Gastroesophageal sphincter (tissue), 4 donors: ENCODE results near the gene ROCK2. TPM values are rescaled to one million over a fixed set of nuclear protein-coding genes. Genes with fewer than 3 reads are reported as not detected.

Experiments
- ATAC-seq: fragments of 150-250 bp; one replicate; pipeline ENCODE4 v1.9.1; 2016; ENCODE audit warnings: mild to moderate bottlenecking, moderate library complexity
- H3K27ac ChIP-seq, 4 donors: fragments of 200-600 bp; sonication (generic) in 3 of 4; 1 replicate in 3 of 4; 2 replicates in 1 of 4; pipeline ENCODE4 v1.5.1; 2016 to 2019
- H3K27me3 ChIP-seq: fragments of 200-600 bp; sonication (generic); one replicate; pipeline ENCODE4 v1.5.1; 2019
- H3K36me3 ChIP-seq, 2 donors: fragments of 200-600 bp; sonication (generic); one replicate each; pipeline ENCODE4 v1.5.1; 2019; ENCODE audit warnings: control low read depth in 1 of 2
- H3K4me1 ChIP-seq, 3 donors: fragments of 200-600 bp; sonication (generic); 1 replicate in 2 of 3; 2 replicates in 1 of 3; pipeline ENCODE4 v1.5.1; 2016 to 2019; ENCODE audit warnings: control low read depth in 2 of 3
- H3K4me3 ChIP-seq, 2 donors: fragments of 200-600 bp; sonication (generic); one replicate each; pipeline ENCODE4 v1.5.1; 2019; ENCODE audit warnings: mild to moderate bottlenecking in 1 of 2, moderate library complexity in 1 of 2
- H3K9me3 ChIP-seq, 3 donors: fragments of 200-600 bp; sonication (generic); one replicate each; pipeline ENCODE4 v1.5.1; 2017 to 2019; ENCODE audit warnings: control low read depth in 2 of 3
- CTCF ChIP-seq, 4 experiments: fragments of 200-600 bp in 2 of 4; fragments of 450-650 bp in 2 of 4; sonication (generic) in 1 of 4; IDR thresholded peaks; one replicate each; pipeline ENCODE4 v1.5.1; 2017 to 2019; ENCODE audit warnings: antibody characterized with exemption in 4 of 4, mild to moderate bottlenecking in 2 of 4, moderate library complexity in 2 of 4
- EP300 ChIP-seq: sonication (generic); formaldehyde crosslinking; IDR thresholded peaks from one replicate; pipeline ENCODE4 v1.6.1; 2017; ENCODE audit warnings: antibody characterized with exemption, mild to moderate bottlenecking
- POLR2A ChIP-seq, 2 donors: fragments of 450-650 bp; IDR thresholded peaks; one replicate each; pipeline ENCODE4 v1.6.1; 2017; ENCODE audit warnings: antibody characterized with exemption in 2 of 2, mild to moderate bottlenecking in 2 of 2, moderate library complexity in 1 of 2
- POLR2AphosphoS5 ChIP-seq: sonication (generic); formaldehyde crosslinking; IDR thresholded peaks from one replicate; pipeline ENCODE4 v1.6.1; 2017; ENCODE audit warnings: antibody characterized with exemption
- WGBS, 2 donors: methylation state at CpG; one replicate each; pipeline ENCODE4 v1.1.5; 2018; ENCODE audit warnings: low coverage in 1 of 2; 5-methylcytosine and 5-hydroxymethylcytosine counted together
- total RNA-seq, 4 donors: library from RNA; depleted of rRNA; stranded (reverse); fragments of >200 nt; gene quantifications; one replicate each; pipeline ENCODE4 v1.1.0, GENCODE V29; 2016

Gene ROCK2
- total RNA-seq, 4 donors from 2014 or later, result 102 to 130 (median 113) TPM

- no peak overlapping the region for H3K4me3 ChIP-seq
- H3K4me1 ChIP-seq, result peaks cover 0 to 56% (median 5%) of the 10 kb centered on the region in 3 donors
- no peaks in the 10 kb centered on the region for H3K36me3 ChIP-seq
- no peak overlapping the region for H3K27ac ChIP-seq
- ATAC-seq, result no peak
- H3K27me3 ChIP-seq, result no peaks in the 10 kb centered on the region
- no peaks in the 10 kb centered on the region for H3K9me3 ChIP-seq
- TF ChIP-seq POLR2A (IDR thresholded peaks at IDR 0.05) (no peak), EP300 (no peak), CTCF (IDR thresholded peaks at IDR 0.05) (no peak), POLR2AphosphoS5 (no peak)
- 72 to 88% methylated on average over 3 of the region's 3 CpGs for WGBS, 2 donors
These were observed 22.6 kb downstream of the ROCK2 start for GRCh38 chr2:11321847-11322246.

DNA sequence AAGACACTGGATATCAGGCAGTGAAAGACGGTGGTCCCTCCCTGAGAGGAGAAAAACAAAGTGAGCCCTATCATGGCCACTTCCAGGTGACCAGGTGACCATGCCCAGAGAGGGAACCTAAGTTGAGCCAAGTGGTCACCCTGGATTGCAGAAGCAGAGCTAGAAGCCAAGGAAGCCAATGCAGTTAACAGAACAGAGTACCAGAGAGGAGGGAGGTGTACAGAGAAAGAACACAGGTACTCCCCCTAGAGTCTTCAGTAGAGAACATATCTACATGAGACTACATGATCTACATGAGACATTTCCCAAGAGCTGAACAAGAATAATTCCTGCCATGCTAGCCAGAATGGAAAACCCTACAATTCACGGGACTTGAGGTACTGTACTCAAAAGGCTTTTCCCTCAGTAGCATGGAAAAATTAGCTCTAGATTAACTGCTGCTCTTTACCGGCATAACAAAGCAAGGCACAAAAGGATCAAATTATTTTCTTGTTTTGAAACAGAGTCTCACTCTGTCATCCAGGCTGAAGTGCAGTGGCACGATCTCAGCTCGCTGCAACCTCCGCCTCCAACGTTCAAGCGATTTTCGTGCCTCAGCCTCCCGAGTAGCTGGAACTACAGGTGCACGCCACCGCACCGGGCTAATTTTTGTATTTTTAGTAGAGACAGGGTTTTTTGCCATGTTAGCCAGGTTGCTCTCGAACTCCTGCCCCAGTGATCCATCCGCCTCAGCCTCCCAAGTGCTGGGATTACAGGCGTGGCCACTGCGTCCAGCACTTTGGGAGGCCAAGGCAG lies 23.5 kb downstream of the ROCK2 start:
- no peak for ATAC-seq
- Histone ChIP-seq H3K4me1 (peaks cover under 1 to 53% (median 8%) of the 10 kb centered on the region in 3 donors), H3K36me3 (no peaks in the 10 kb centered on the region), H3K9me3 (no peaks in the 10 kb centered on the region), H3K27ac (no peak overlapping the region), H3K4me3 (no peak overlapping the region), H3K27me3 (no peaks in the 10 kb centered on the region)
- WGBS, 2 donors, result 85 to 90% methylated on average over 5 to 12 of the region's 17 CpGs
- TF ChIP-seq EP300 (no peak), POLR2A (IDR thresholded peaks at IDR 0.05) (no peak), CTCF (IDR thresholded peaks at IDR 0.05) (no peak), POLR2AphosphoS5 (no peak)

- no peak for TF ChIP-seq POLR2AphosphoS5
- no peak for TF ChIP-seq EP300
- TF ChIP-seq CTCF (IDR thresholded peaks at IDR 0.05), result no peak
- TF ChIP-seq POLR2A (IDR thresholded peaks at IDR 0.05), result no peak
- H3K36me3 ChIP-seq, result no peaks in the 10 kb centered on the region
- H3K4me1 ChIP-seq, result peaks cover 3 to 53% (median 8%) of the 10 kb centered on the region in 3 donors
- H3K27ac ChIP-seq, result no peak overlapping the region
- no peak overlapping the region for H3K4me3 ChIP-seq
- no peak for ATAC-seq
- no peaks in the 10 kb centered on the region for H3K27me3 ChIP-seq
- no peaks in the 10 kb centered on the region for H3K9me3 ChIP-seq
These were observed 24.5 kb downstream of the ROCK2 start for GRCh38 chr2:11319939-11320338.

DNA sequence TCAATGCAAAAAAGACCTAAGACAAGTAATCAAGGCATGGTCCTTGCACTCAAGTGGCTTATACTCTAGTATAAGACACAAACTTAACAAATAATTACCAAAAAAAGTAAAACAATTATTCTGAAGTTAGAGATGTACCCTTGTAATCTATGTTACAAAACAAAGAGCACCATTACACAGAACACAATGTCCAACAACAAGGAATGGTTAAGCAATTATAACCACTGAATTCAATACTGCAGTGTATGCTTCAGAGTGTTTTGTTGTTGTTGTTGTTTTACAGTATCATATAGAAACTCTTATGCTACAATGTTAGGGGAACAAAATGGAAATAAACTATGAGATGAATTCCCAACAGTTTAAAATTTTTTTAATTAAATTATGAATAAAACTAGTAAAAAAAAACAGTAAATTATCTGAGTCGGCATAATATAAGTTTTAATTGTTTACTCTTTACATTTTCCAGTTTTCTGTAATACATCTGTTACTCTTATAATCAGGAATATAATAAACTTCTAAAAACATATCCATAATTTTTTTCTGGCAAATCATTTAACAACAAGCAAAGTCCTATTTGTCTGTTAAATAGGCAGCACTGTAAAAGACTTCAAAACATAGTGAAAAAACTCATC lies 29.2 kb downstream of the ROCK2 start:
- TF ChIP-seq POLR2A (IDR thresholded peaks at IDR 0.05) (no peak), EP300 (no peak), POLR2AphosphoS5 (no peak), CTCF (IDR thresholded peaks at IDR 0.05) (no peak)
- H3K4me1 ChIP-seq, result peaks cover 3 to 35% (median 8%) of the 10 kb centered on the region in 3 donors
- no peak for ATAC-seq
- no peak overlapping the region for H3K4me3 ChIP-seq
- H3K27ac ChIP-seq, result no peak overlapping the region
- H3K27me3 ChIP-seq, result no peaks in the 10 kb centered on the region
- H3K36me3 ChIP-seq, result no peaks in the 10 kb centered on the region
- 79 to 94% methylated on average over 1 of the region's 1 CpG for WGBS, 2 donors
- no peaks in the 10 kb centered on the region for H3K9me3 ChIP-seq

- WGBS, 2 donors, result 100% methylated on average over 1 of the region's 1 CpG
- no peaks in the 10 kb centered on the region for H3K36me3 ChIP-seq
- no peaks in the 10 kb centered on the region for H3K27me3 ChIP-seq
- no peak overlapping the region for H3K27ac ChIP-seq
- H3K4me3 ChIP-seq, result no peak overlapping the region
- peaks cover 3 to 30% (median 4%) of the 10 kb centered on the region in 3 donors for H3K4me1 ChIP-seq
- no peak for TF ChIP-seq POLR2A (IDR thresholded peaks at IDR 0.05)
- TF ChIP-seq POLR2AphosphoS5, result no peak
- TF ChIP-seq EP300, result no peak
- TF ChIP-seq CTCF (IDR thresholded peaks at IDR 0.05), result no peak
- no peak for ATAC-seq
- no peaks in the 10 kb centered on the region for H3K9me3 ChIP-seq
These were observed 29.9 kb downstream of the ROCK2 start for GRCh38 chr2:11314487-11314886.
